ENCODE results near the gene GLCCI1.

Gene GLCCI1

DNA sequence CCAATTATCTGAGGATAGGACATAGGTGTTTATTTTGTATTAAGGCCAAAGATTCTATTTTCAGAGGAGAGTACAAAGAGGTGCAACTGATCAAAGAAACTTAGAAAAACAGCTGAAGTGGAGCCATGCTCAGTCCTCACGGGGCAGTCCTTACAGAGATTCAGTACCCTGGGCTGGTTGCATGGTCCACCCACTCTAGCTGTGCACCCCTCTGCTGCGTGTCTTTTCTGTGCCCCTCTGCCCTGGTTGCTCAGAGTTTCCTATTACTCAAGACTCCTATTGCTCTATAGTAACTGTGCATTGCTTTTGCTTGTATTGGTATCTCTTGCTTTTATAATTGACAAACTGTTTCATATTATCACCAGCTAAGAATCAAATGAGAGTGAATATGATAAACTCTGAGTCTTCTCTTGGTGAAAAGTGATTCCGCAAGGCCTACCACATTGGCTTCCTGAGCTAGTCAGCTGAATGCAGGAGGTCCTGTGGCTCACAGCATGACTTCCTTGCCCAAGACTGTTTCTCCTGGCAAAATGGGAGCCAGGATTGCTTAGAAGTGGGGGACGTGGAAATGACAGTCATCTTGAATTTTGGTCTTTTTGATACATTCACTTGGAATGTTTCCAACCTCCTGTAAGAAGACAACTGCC is 137.0 kb downstream of the GLCCI1 start:
- no peak for DNase-seq

DNA sequence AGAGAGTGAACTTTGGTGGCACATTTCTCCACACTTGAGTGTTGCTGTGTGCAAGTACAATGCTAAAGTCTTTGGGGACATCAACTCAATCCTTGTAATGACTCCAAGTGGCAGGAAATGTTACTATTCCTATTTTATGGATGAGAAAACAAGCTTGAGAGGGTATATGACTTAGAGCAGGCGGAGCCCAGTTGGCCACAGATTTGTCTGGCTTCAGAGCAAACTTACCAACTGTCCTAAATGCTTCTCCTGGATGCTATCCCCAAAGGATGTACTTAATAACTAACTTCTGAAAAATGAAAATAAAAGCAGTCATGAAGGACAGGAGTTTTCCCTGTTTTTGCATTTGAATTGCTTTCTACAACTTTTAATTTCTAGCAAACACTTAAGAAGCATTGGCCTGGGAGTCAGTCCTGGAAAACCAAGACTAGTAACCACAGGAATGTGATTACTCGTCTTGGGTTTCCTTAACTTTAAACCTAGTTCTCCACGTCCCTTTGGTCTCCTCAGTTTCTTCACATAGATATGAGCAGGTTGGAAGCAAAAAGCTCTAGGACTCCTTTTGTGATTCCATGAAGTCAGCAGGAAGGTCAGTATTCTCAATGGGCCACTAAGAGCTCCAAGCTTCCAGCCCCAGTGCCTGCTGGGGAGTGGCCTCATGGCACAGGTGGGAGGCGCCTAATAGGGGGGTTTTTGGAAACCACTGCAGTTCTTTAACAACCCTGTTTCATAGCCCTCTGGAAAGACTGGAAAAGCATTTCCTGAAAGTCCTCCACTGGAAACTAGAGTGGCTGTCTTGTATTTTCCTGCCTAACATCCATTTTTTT is 140.8 kb downstream of the GLCCI1 start:
- DNase-seq, result no peak

DNA sequence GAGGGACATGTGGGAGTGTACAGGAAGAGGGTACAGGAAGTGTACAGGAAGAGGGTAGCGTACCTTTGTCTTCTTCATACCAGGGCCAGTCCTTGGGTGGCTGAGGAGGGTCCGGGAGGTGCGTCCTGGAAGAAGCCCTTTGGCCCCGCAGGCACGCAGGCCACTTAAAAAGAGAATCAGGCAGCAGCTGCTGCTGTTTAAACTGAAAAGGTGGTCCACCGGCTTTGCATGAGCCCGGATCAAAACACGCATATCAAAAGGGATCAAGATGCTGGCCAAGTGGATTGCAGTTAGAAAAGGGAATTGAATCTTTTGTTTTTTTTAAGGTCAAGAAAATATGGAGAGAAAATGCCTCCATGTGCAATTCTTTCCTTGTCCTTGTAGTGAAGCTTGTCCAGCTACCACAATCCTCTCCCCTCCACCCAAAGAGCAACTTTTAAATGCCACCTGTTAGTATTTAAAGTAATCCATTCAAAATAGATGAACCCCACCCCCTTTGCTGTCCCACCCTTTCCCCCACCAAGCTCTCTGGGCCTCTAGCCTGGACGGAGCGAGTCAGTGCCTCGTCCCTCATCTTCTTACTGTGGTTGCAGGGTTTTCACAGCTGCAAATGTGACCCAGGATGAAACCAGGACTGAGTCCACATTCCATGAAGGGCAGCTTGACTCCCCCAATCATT is 142.8 kb downstream of the GLCCI1 start:
- DNase-seq, result no peak

DNA sequence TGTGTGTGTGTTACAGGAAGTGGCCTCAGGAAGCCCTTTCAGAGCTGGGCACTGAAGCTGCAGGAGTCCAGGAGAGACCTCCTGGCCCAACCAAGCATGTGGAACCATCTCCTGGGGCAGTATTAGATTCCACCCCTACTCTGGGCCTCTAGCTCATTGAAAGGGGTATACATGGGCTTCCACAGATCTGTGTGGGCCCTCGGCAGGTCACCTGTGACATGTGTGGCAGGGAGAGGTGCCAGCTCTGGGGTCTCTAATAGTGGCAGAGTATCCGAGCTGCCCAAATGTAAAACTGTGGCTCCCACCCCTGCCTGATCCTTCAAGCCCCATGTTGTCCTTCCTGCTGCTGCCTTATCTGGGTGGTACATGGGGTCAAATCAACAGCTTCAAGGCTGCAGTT is 144.1 kb downstream of the GLCCI1 start:
- no peak for DNase-seq

DNA sequence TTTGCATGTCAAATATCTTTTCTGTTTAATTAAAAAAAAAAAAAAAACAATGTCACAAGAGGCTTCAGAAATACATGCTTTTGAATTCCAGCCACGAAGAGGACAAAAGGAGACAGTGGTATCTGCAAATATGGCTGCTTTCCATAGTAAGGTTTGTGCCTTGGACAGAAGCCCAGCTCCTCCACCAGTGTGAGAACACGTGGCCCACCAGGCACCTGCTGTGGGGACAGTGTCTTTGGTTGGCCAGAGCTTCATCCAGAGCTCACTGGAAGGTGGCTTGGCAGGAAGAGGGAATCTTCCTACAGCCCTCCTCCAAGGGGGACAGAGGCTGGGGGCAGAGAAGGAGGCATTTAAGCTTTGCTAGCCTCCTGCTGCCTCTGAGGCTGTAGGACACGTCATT is 144.6 kb downstream of the GLCCI1 start:
- DNase-seq, result no peak

DNA sequence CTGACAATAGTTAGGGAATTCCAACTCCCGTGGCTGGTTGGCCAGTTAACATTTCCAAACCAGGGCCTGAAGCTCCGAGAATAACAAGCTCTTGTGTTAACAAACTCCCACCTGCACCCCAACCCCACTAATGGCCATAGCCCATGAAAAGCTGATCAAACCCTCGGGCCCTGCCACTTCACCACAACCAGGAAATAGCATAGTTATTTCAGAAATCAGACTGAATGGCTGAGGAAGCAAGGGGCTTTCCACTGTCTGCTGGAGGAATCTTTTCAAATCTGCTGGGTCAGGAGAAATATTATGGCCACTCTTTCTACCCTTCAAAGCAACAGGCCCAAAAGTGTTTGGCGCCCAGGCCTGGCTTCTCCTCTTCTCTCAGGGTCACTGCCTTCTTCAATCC is 145.6 kb downstream of the GLCCI1 start:
- DNase-seq, result peak; percentile 54

DNA sequence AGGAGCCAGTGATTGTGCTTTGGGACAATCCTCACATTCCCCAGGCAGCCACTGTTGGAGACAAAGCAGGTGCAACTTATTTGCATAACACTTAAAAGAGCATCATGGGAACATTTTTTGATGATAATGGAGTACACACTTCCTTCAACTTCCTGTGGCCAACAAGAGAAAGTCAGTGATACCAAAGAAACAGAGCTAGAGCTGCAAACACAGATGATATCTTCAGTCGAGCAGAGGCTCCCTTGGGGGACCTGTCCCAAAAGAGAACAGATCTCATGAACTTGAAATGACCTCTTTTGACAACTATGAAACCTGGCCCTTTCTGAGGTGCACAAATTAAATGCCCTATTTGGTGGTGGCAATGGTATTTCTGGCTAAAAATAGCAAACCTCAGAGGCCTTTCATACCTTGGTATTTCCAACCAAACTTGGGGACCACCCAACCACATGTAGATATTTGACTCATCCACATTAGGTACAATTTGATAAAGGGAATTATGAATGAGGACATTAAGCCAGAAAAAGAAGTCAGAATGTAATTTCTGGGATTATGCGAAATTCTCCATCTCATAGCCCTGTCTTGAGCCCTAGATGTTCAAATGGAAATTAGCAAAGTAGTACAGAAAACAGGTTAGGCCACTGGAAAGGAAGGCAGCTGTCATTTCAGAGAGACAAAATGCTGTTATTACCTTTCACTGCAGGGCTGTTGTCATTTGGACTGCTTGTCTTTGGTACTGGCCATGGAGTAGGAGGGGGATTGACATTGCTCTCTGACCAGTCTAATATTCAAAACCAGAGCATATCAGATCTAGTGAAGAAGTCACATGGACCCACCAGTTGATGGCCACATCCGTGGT is 147.2 kb downstream of the GLCCI1 start:
- no peak for DNase-seq

DNA sequence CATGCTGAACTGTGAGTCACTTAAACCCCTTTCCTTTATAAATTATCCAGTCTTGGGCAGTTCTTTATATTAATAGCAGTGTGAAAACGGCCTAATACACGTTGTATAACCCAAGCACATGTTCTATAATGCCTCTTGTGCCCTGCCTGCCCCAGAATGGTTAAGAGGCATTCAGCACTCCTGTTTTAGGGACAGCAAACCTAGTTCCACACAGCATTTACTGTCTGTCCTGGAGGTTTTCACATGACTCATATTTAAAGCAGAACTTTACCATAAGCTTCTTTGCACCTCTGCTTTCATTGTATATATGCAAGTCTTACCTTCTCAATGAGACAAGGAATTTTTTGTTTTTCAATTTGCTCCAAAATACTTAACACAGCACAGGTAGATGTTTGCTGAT is 148.6 kb downstream of the GLCCI1 start:
- no peak for DNase-seq

DNA sequence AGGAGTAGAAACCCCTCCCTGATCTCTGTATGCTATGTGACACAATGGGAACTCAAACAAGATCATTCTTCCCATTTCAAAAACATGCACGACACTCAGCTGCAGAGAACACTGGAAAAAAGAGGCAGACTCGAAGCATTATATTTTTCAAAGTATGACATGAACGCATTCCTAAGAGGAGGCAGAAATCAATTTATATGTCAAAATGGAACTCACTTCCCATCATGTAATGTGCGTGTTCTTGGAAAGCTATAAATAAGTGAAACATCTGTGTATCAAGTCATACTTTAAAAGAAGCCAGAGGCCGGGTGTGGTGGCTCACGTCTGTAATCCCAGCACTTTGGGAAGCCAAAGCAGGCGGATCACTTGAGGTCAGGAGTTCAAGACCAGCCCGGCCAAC is 150.7 kb downstream of the GLCCI1 start:
- DNase-seq, result no peak

DNA sequence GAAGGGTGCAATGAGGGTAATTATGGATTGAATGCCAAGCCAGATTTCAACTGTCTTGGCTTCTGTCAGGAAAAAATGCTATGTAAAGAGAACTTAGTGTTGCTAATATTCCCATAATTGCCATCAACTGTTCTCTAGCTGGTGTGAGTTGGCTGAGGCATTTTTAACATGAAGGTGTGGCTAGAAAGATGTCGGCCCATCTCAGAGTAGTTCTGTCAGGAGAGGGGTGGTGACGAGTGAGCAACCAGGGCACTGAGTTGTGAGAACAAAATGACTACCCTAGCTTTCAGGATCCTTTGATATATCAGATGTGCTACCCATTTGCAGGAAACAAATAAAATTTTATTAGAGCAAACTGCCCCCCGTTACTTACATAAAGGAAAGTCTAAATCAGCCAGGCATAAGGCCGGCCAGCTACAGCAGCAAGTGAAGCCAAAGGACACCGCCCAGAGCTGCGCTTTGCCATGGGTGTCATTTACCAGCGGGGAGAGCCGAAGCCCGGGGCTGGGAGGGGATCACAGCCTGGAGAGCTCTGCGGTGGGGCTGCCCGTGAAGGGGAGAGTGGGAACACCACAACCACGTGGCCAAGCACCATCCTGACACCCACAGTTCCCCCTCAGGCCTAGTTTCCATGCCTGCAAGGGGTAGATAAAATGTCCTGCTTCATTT is 151.9 kb downstream of the GLCCI1 start:
- DNase-seq, result no peak

DNA sequence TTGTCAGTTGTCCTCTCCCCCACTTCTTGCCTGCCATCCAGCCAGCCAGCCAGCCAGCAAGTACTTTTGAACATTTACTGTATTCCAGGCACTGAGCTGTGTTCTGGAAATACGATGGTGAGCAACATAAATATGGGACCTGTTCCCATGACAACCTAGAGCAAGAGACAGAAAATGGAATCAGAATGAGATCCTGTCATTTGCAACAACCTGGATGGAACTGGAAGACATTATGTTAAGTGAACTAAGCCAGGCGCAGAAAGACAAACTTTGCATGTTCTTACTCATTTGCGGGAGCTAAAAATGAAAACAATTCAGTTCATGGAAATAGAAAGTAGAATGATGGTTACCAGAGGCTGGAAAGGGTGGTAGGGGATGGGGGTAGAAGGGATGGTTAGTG is 152.6 kb downstream of the GLCCI1 start:
- no peak for DNase-seq

DNA sequence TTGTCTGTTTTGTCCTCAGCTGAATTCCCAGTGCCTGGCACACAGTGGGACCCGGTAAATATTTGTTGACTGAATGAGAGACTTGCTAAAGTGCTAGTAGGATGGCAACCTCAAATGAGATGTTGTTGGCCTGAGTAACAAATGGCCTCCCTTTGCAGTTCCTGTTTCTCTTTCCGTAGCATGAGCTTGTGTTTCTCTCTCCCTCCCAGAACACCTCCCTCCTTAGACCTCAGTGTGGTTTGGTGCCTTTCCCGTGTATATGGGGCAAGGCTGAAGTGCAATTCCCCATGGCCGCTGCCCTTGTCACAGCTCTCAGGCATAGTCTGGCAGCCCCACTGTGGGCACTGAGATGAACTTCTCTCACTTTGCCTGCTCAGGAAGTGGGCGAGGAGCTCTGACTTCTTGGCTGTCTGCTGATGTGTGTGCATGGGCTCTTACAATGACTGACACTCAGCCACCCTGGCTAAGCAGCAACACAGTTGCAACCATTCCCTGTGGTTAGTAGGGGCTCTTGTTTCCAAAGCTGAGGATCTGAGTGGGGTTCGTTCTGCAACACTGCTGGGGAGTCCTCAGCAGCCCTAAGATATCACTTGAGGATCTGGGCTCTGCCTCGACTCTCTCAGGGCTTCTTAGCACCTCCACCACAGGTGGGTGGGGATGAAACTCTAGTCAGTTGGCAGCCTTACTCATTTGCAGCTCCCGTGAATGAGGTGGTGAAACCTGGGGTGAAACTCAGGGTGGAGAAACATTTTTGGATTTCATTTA is 157.3 kb downstream of the GLCCI1 start:
- peak; percentile 92 for DNase-seq

DNA sequence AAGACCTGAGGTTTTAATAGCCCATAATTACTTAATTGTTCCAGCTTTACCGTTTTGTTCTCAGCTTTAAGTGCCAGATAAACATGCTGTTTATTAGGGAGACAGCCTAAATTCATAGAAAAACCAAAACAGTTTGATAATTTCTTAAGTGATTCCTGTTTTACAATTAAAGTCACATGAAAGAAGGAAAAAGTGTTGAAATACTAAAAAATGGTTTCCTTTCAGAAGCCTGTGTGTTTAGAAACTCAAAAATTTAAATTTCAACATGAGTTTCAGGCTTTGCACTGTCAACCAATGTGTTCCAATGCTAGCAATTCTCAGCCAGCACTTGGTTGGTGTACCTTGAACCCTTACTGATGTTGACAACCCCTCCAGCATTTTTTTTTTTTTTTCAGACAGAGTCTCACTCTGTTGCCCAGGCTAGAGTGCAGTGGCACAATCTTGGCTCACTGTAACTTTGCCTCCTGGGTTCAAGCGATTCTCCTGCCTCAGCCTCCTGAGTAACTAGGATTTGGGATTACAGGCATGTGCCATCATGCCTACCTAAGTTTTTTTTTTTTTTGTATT is 158.1 kb downstream of the GLCCI1 start:
- no peak for DNase-seq

DNA sequence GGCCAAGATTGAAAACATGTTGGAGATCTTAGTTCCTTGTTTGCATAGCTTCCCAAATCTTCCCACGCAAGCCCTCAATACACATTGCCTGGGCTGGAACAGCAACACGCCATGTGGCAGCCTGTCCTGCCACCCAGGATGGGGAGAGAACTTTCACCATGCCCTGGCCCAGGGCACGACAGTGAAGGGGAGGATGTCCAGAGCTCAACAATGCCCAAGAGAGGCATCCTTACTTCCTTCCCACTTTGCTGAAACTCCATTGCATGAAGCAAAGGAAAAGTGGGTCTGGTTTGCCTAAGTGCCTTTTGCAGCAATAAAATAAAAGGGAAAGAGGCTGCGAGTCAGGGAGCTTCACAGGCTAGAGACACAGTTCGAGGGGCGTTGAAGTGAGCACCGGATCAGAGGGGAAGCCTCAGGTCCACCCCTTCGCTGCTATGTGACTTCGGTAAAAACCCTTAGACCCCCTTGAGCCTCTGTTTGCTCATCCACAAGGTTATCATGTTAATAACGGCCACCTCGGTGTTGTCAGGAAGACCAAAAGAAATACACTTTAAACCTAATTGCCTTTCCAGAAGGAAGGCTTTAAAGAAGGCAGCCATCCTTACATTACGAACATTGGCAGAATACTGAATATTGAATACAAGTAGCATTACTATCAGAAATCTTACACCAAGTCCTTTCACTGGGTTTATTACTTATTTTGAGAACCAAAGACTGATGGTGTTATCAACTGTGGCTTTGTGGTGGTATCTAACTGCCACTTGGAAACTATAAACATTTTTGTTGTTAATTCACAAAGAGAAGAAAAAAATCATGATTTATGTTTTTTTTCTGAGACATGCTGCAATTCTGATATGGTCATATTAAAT is 160.1 kb downstream of the GLCCI1 start:
- peak; percentile 63 for DNase-seq

DNA sequence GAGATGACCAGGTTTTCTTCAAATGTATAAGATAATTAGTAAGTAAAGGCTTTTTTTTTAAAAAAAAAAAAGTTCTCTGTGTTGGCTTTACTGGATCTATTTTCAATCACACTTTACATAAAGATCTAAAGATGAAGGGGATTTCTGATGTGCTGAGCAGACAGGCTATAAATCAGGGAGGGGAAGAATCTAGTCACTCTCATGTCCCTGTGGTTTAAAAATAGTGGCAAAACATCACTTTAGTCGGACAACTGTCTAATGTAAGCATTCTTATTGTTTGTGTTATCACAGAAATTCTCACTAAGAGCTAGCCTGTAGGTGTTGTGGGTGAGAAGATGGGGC is 160.7 kb downstream of the GLCCI1 start:
- DNase-seq, result peak; percentile 56

DNA sequence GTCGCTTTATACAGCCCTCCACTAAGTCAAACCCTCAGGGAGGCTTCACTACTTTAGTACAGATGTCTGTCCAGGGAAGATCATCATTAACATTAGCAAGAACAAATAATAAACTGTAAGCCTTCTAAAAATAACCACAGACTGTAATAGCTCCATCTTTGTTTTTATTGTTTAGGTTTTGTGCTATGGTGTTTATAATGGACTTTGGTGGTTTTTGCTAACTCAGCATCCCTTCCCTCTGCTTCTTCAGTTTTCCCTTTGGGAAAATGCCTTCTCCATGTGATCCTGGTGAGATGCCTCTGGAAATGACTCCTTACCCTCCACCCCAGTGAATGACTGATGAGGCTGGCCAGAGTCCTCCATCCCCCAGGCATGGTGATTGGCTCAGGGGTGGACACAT is 162.1 kb downstream of the GLCCI1 start:
- no peak for DNase-seq

DNA sequence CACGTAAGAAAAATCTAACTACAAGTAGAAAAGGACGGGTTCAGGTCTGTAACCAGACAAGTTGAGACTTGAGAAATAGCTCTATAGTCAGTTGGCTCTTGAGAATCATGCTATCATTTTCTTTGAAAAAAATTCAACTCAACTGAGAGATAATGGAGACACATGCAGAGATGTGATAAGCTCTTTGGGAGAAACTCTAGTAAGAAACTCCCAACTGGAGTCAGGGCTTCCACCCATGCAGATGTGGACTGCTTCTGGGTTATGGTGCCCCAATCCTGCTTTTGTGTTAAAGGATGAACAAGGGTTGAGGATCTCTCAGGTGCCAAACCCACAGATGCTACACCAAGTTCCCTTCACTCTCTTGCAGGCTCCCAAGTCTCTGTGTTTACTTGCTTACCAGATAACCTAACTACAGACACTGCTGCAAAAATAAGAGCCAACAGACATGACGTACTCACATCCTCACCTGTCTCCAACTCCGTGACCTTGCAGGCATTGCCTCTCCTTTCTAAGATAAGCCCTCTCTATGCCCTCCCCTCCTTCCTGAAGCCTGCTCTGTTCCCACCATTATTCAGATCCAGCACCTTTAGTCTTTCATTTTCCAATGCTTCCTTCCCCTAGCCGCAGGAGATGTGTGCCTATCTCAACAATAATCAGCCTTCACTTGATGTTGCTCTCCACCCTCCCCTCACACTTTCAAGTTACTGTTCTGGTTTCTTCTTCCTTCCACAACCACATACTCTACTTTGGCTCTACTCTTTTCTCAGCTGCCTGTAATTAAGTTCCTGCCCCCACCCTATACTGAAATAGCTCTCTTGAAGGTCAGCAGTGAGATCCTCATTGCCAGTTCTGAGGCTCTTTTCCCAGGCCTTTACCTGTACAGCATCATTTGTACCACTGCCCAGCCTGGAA is 163.4 kb downstream of the GLCCI1 start:
- peak; percentile 46 for DNase-seq

DNA sequence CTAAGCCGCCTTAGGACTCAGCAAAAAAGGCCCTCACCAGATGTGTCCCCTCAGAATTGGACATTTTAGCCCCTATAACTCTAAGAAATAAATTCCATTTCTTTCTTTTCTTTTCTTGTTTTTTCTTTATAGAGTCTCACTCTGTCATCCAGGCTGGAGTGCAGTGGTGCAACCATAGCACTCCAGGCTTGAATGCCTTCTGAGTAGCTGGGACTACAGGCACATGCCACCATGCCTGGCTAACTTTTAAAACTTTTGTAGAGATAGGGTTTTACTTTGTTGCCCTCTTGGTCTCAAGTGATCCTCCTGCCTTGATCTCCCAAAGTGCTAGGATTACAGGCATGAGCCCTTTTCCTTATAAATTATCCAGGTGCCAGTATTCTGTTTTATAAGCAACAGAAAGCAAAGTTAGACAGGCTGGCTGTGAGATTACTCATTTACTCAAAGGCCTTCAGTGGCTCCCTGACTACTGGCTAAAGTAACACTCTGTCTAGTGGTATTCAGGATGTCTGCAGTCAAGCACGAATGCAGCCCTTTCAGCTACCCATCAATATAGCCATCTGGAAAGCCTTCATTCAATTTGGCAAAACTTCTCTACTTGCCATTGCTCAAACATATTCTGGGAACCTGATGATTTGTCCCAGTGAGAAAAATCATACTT is 164.7 kb downstream of the GLCCI1 start:
- DNase-seq, result no peak
